ENCODE data around the gene SDHB.

Gene SDHB

DNA sequence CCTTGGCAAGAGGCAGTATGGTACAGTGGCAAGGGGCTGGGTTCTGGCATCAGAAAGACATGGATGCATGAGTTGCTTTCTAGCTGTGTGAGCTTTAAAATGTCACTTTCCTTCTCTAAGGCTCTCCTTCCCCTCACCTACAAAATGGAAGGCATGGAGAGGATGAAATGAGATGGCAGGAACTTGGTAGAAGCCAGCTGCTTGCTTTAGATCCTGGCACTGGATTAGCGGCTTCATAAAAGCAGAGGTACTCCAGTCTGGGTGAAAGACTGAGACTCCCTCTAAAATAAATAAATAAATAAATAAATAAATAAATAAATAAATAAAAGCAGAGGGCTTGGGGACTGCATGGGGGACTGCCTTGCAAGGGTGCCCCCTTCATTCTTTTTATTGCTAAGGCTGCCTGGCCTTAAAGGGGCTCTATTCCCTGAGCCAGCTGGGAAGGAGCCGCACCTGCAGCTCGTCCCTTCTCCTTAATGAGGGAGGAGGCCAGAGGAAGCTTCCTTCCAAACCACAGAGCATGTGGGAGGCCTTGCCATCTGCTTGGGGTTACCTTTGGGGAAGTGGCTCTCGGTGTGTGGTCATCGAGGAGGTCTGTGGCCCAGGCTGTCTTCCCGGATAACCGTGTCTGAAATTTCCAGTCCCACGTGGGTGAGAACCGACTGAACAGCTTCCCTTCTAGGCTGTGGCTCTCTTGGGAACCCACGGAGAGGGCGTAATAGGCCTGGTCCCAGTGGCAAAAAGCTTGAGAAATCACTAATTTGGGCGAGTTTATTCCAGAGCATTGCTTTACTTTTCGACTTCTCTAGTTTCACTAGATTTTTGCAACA lies 40.1 kb downstream of the SDHB start:
- H3K27ac ChIP-seq (ENCODE audit: extremely low read depth, low read depth, low read length), result no peak overlapping the region
- POLR2A ChIA-PET, result interaction anchor here (1.2 kb wide), 2 partner anchors 10 to 53 kb away, joined by 3 read pairs; no protein-coding TSS in a partner anchor
- H3K9me3 ChIP-seq (ENCODE audit: control insufficient read depth, insufficient read depth, low read depth, low read length), result no peaks in the 10 kb centered on the region
- peaks cover 2% of the 10 kb centered on the region; the same call in 1 of the 2 replicates for H3K4me1 ChIP-seq (ENCODE audit: control insufficient read depth, insufficient read depth, low read length)
- CTCF ChIA-PET, result interaction anchor here (0.6 to 1.8 kb wide), 5 partner anchors 27 to 52 kb away, joined by 3 to 10 read pairs (median 3); no protein-coding TSS in a partner anchor
- H3K4me3 ChIP-seq (ENCODE audit: low read depth, low read length), result no peak overlapping the region
- H3K36me3 ChIP-seq (ENCODE audit: control insufficient read depth in 2 of 2, insufficient read depth in 1 of 2, low read length in 2 of 2), result peaks cover under 1 to 13% of the 10 kb centered on the region in 2 experiments; a peak in 2 of 3 replicates
- TF ChIP-seq ZNF837 (tag by site-specific recombination; IDR thresholded peaks at IDR 0.05) (no peak), ZNF555 (tag by site-specific recombination; conservative IDR thresholded peaks at IDR 0.05) (no peak), ZNF423 (tag by site-specific recombination; IDR thresholded peaks at IDR 0.05) (no peak), ZNF707 (tag by site-specific recombination; IDR thresholded peaks at IDR 0.05) (no peak), HOXD13 (CRISPR knock-in tag; IDR thresholded peaks at IDR 0.05; ENCODE audit: borderline replicate concordance) (no peak), ZNF654 (tag by site-specific recombination; IDR thresholded peaks at IDR 0.05; ENCODE audit: low read depth) (no peak), KLF8 (tag by site-specific recombination; IDR thresholded peaks at IDR 0.05) (no peak), ZNF548 (tag by site-specific recombination; IDR thresholded peaks at IDR 0.05) (no peak), ZNF239 (tag by site-specific recombination; IDR thresholded peaks at IDR 0.05) (no peak), ZNF623 (tag by site-specific recombination; IDR thresholded peaks at IDR 0.05) (peak; percentile 60), PRDM1 (tag by site-specific recombination; IDR thresholded peaks at IDR 0.05) (no peak), ZBTB11 (tag by site-specific recombination; conservative IDR thresholded peaks at IDR 0.05; ENCODE audit: low read depth) (peak; percentile 45; the same call in 1 of the 2 replicates), ZNF266 (tag by site-specific recombination; IDR thresholded peaks at IDR 0.05; ENCODE audit: low read depth) (peak; percentile 39; the same call in 1 of the 2 replicates), ZBTB7A (tag by site-specific recombination; IDR thresholded peaks at IDR 0.05; ENCODE audit: low read depth) (no peak), ZFP41 (tag by site-specific recombination; IDR thresholded peaks at IDR 0.05; ENCODE audit: borderline replicate concordance) (no peak), ZNF433 (tag by site-specific recombination; IDR thresholded peaks at IDR 0.05; ENCODE audit: low read depth) (no peak), ZNF704 (tag by site-specific recombination; IDR thresholded peaks at IDR 0.05) (no peak), ZNF274 (IDR thresholded peaks at IDR 0.05; ENCODE audit: low read length) (no peak), ZNF274 (tag by site-specific recombination; IDR thresholded peaks at IDR 0.05; ENCODE audit: borderline replicate concordance) (no peak), ZNF394 (tag by site-specific recombination; IDR thresholded peaks at IDR 0.05; ENCODE audit: borderline replicate concordance) (peak; percentile 88), ZNF629 (tag by site-specific recombination; IDR thresholded peaks at IDR 0.05) (no peak), ZNF624 (tag by site-specific recombination; IDR thresholded peaks at IDR 0.05) (no peak), ZNF157 (tag by site-specific recombination; IDR thresholded peaks at IDR 0.05) (no peak), RBAK (tag by site-specific recombination; IDR thresholded peaks at IDR 0.05) (no peak), ZNF426 (tag by site-specific recombination; IDR thresholded peaks at IDR 0.05) (peak; percentile 66), GLIS2 (tag by site-specific recombination; IDR thresholded peaks at IDR 0.05) (peak; percentile 19; the same call in 1 of the 2 replicates), GLIS1 (tag by site-specific recombination; IDR thresholded peaks at IDR 0.05) (peak; percentile 98), ZNF473 (tag by site-specific recombination; IDR thresholded peaks at IDR 0.05) (no peak)
- TF ChIP-seq, protein P1, sequence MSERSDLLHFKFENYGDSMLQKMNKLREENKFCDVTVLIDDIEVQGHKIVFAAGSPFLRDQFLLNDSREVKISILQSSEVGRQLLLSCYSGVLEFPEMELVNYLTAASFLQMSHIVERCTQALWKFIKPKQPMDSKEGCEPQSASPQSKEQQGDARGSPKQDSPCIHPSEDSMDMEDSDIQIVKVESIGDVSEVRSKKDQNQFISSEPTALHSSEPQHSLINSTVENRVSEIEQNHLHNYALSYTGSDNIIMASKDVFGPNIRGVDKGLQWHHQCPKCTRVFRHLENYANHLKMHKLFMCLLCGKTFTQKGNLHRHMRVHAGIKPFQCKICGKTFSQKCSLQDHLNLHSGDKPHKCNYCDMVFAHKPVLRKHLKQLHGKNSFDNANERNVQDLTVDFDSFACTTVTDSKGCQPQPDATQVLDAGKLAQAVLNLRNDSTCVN (tag by site-specific recombination; optimal IDR thresholded peaks at IDR 0.05), result no peak
- TF ChIP-seq, protein P2, sequence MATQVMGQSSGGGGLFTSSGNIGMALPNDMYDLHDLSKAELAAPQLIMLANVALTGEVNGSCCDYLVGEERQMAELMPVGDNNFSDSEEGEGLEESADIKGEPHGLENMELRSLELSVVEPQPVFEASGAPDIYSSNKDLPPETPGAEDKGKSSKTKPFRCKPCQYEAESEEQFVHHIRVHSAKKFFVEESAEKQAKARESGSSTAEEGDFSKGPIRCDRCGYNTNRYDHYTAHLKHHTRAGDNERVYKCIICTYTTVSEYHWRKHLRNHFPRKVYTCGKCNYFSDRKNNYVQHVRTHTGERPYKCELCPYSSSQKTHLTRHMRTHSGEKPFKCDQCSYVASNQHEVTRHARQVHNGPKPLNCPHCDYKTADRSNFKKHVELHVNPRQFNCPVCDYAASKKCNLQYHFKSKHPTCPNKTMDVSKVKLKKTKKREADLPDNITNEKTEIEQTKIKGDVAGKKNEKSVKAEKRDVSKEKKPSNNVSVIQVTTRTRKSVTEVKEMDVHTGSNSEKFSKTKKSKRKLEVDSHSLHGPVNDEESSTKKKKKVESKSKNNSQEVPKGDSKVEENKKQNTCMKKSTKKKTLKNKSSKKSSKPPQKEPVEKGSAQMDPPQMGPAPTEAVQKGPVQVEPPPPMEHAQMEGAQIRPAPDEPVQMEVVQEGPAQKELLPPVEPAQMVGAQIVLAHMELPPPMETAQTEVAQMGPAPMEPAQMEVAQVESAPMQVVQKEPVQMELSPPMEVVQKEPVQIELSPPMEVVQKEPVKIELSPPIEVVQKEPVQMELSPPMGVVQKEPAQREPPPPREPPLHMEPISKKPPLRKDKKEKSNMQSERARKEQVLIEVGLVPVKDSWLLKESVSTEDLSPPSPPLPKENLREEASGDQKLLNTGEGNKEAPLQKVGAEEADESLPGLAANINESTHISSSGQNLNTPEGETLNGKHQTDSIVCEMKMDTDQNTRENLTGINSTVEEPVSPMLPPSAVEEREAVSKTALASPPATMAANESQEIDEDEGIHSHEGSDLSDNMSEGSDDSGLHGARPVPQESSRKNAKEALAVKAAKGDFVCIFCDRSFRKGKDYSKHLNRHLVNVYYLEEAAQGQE (tag by site-specific recombination; IDR thresholded peaks at IDR 0.05), result peak; percentile 48; the same call in 1 of the 2 replicates

Measured in HEK293 (cell line).